ENCODE measurements around the gene CDH13.

DNA sequence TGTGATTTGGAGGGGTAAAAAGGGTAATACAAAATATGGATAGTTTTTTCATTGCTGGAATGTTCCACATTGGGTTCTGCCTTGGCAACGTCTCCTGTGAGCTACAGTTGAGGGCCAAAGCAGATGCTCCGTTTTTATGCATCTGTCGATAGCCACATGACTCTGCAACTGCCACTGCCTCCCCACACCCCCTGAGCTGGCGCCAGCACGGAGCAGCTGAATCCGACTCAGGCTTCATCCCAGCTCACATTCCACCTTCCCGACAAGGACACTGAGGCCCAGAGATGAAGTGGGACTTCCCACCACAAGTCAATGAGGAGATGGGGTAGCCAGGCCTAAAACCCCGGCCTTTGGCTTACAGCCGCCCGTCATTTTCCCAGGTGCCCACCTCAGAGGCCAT, 334.1 kb downstream of the CDH13 start:
- TF ChIP-seq, protein P1, sequence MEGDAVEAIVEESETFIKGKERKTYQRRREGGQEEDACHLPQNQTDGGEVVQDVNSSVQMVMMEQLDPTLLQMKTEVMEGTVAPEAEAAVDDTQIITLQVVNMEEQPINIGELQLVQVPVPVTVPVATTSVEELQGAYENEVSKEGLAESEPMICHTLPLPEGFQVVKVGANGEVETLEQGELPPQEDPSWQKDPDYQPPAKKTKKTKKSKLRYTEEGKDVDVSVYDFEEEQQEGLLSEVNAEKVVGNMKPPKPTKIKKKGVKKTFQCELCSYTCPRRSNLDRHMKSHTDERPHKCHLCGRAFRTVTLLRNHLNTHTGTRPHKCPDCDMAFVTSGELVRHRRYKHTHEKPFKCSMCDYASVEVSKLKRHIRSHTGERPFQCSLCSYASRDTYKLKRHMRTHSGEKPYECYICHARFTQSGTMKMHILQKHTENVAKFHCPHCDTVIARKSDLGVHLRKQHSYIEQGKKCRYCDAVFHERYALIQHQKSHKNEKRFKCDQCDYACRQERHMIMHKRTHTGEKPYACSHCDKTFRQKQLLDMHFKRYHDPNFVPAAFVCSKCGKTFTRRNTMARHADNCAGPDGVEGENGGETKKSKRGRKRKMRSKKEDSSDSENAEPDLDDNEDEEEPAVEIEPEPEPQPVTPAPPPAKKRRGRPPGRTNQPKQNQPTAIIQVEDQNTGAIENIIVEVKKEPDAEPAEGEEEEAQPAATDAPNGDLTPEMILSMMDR (IDR thresholded peaks at IDR 0.05) = no peak
- TF ChIP-seq POLR2AphosphoS5 (IDR thresholded peaks at IDR 0.05) (no peak), POLR2A (IDR thresholded peaks at IDR 0.05) (no peak)
